HepG2 (cell line): ENCODE measurements around the gene FGD4. TPM values are rescaled to one million over a fixed set of nuclear protein-coding genes. Genes with fewer than 3 reads are reported as not detected.

Experiments used
- ARNTL ChIP-seq: sonication (generic); formaldehyde crosslinking; IDR thresholded peaks from 2 replicates; pipeline ENCODE4 v1.4.0; 2020; ENCODE audit warnings: mild to moderate bottlenecking, missing genetic modification reagents
- ZNF878 ChIP-seq: sonication (generic); formaldehyde crosslinking; IDR thresholded peaks from 2 replicates; pipeline ENCODE4 v1.8.1; 2023; ENCODE audit warnings: mild to moderate bottlenecking, missing genetic modification reagents, moderate library complexity
- polyA plus RNA-seq, 8 experiments: library from polyadenylated mRNA; depleted of rRNA in 3 of 8; stranded (reverse) in 7 of 8; unstranded in 1 of 8; fragments of >200 nt; fragmentation: Illumina TruSeq in 4 of 8; extraction: Trizol in 4 of 8; gene quantifications; 2 replicates each; pipeline versions ENCODE4 v1.2.1 to v1.2.3, GENCODE V29; 2011 to 2016; ENCODE audit warnings: low read depth in 4 of 8, missing spikeins in 1 of 8, mixed read lengths in 1 of 8; ENCODE audit not compliant: insufficient read depth in 1 of 8
- total RNA-seq, 5 experiments: library from RNA; depleted of rRNA; stranded (reverse); fragments of >200 nt; fragmentation: Illumina TruSeq; extraction: Trizol; gene quantifications; 2 replicates each; pipeline ENCODE4 v1.2.3, GENCODE V29; 2016; ENCODE audit warnings: low read depth in 1 of 5
- TF ChIP-seq, protein P1 (sequence below): sonication (generic); formaldehyde crosslinking; conservative IDR thresholded peaks from 2 replicates; pipeline ENCODE4 v1.4.0; 2020; ENCODE audit warnings: mild to moderate bottlenecking, missing genetic modification reagents, moderate library complexity
- TF ChIP-seq, protein P2 (sequence below): sonication (generic); formaldehyde crosslinking; IDR thresholded peaks from 2 replicates; pipeline ENCODE4 v1.9.0; 2021; ENCODE audit warnings: mild to moderate bottlenecking, missing genetic modification reagents
- TF ChIP-seq, protein P3 (sequence below): sonication (generic); formaldehyde crosslinking; IDR thresholded peaks from 2 replicates; pipeline ENCODE4 v1.4.0; 2020; ENCODE audit warnings: mild to moderate bottlenecking, missing genetic modification reagents
- TF ChIP-seq, protein P4 (sequence below): sonication (generic); formaldehyde crosslinking; IDR thresholded peaks from 2 replicates; pipeline ENCODE4 v1.5.1; 2020; ENCODE audit warnings: missing genetic modification reagents, mild to moderate bottlenecking, borderline replicate concordance

The FGD4 gene
- total and polyA plus RNA-seq, 2 of the 13 experiments (the other 11 are each of a cell fraction or from before 2014, with no cell fraction given): 4.6 to 6.6 TPM

DNA sequence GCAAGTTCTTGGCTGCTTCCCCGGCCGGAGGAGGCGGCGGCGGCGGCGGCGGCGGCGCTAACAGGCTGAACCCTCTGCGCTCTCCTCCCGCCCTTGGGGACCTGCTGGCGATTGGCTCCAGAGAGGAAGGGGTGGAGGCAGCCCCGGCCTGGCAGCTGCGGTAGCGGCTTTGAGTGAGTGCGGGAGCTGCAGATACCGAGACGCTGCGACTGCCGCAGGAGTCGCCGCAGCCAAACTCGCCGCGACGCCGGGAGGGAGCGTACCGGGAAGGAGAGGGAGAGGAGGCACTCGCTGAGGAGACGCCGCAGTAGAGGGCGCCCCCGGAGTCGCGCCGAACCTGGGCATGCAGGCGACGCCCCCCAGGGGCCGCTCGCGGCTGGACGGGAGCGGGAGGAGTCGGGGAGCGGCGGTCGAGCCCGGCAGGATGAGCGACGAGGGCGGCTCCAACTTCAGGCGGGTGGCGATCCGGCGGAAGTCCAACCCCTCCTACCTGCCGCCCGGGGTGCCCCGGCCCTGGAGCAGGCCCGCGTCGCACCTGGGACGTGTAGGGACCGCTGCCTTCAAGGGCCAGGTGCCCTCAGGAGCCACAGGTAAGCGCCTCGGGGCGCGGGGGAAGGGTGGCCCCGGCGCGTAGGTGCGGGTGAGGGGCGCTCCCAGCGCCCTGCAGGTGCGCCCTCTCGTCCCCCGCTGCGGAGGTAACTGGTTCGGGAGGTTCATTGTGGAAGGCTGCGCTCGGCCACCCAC, at the start of gene FGD4 (continued):
- TF ChIP-seq, protein P1, sequence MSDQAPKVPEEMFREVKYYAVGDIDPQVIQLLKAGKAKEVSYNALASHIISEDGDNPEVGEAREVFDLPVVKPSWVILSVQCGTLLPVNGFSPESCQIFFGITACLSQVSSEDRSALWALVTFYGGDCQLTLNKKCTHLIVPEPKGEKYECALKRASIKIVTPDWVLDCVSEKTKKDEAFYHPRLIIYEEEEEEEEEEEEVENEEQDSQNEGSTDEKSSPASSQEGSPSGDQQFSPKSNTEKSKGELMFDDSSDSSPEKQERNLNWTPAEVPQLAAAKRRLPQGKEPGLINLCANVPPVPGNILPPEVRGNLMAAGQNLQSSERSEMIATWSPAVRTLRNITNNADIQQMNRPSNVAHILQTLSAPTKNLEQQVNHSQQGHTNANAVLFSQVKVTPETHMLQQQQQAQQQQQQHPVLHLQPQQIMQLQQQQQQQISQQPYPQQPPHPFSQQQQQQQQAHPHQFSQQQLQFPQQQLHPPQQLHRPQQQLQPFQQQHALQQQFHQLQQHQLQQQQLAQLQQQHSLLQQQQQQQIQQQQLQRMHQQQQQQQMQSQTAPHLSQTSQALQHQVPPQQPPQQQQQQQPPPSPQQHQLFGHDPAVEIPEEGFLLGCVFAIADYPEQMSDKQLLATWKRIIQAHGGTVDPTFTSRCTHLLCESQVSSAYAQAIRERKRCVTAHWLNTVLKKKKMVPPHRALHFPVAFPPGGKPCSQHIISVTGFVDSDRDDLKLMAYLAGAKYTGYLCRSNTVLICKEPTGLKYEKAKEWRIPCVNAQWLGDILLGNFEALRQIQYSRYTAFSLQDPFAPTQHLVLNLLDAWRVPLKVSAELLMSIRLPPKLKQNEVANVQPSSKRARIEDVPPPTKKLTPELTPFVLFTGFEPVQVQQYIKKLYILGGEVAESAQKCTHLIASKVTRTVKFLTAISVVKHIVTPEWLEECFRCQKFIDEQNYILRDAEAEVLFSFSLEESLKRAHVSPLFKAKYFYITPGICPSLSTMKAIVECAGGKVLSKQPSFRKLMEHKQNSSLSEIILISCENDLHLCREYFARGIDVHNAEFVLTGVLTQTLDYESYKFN (CRISPR knock-in tag): 0 out of 2 replicates have a peak, but pooled peaks have one; percentile 25
- TF ChIP-seq, protein P2, sequence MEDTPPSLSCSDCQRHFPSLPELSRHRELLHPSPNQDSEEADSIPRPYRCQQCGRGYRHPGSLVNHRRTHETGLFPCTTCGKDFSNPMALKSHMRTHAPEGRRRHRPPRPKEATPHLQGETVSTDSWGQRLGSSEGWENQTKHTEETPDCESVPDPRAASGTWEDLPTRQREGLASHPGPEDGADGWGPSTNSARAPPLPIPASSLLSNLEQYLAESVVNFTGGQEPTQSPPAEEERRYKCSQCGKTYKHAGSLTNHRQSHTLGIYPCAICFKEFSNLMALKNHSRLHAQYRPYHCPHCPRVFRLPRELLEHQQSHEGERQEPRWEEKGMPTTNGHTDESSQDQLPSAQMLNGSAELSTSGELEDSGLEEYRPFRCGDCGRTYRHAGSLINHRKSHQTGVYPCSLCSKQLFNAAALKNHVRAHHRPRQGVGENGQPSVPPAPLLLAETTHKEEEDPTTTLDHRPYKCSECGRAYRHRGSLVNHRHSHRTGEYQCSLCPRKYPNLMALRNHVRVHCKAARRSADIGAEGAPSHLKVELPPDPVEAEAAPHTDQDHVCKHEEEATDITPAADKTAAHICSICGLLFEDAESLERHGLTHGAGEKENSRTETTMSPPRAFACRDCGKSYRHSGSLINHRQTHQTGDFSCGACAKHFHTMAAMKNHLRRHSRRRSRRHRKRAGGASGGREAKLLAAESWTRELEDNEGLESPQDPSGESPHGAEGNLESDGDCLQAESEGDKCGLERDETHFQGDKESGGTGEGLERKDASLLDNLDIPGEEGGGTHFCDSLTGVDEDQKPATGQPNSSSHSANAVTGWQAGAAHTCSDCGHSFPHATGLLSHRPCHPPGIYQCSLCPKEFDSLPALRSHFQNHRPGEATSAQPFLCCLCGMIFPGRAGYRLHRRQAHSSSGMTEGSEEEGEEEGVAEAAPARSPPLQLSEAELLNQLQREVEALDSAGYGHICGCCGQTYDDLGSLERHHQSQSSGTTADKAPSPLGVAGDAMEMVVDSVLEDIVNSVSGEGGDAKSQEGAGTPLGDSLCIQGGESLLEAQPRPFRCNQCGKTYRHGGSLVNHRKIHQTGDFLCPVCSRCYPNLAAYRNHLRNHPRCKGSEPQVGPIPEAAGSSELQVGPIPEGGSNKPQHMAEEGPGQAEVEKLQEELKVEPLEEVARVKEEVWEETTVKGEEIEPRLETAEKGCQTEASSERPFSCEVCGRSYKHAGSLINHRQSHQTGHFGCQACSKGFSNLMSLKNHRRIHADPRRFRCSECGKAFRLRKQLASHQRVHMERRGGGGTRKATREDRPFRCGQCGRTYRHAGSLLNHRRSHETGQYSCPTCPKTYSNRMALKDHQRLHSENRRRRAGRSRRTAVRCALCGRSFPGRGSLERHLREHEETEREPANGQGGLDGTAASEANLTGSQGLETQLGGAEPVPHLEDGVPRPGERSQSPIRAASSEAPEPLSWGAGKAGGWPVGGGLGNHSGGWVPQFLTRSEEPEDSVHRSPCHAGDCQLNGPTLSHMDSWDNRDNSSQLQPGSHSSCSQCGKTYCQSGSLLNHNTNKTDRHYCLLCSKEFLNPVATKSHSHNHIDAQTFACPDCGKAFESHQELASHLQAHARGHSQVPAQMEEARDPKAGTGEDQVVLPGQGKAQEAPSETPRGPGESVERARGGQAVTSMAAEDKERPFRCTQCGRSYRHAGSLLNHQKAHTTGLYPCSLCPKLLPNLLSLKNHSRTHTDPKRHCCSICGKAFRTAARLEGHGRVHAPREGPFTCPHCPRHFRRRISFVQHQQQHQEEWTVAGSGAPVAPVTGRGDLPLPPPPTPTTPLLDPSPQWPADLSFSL (CRISPR knock-in tag): no peak
- TF ChIP-seq ZNF878 (CRISPR knock-in tag): peak; percentile 79; the same call in 1 of the 2 replicates
- TF ChIP-seq, protein P3, sequence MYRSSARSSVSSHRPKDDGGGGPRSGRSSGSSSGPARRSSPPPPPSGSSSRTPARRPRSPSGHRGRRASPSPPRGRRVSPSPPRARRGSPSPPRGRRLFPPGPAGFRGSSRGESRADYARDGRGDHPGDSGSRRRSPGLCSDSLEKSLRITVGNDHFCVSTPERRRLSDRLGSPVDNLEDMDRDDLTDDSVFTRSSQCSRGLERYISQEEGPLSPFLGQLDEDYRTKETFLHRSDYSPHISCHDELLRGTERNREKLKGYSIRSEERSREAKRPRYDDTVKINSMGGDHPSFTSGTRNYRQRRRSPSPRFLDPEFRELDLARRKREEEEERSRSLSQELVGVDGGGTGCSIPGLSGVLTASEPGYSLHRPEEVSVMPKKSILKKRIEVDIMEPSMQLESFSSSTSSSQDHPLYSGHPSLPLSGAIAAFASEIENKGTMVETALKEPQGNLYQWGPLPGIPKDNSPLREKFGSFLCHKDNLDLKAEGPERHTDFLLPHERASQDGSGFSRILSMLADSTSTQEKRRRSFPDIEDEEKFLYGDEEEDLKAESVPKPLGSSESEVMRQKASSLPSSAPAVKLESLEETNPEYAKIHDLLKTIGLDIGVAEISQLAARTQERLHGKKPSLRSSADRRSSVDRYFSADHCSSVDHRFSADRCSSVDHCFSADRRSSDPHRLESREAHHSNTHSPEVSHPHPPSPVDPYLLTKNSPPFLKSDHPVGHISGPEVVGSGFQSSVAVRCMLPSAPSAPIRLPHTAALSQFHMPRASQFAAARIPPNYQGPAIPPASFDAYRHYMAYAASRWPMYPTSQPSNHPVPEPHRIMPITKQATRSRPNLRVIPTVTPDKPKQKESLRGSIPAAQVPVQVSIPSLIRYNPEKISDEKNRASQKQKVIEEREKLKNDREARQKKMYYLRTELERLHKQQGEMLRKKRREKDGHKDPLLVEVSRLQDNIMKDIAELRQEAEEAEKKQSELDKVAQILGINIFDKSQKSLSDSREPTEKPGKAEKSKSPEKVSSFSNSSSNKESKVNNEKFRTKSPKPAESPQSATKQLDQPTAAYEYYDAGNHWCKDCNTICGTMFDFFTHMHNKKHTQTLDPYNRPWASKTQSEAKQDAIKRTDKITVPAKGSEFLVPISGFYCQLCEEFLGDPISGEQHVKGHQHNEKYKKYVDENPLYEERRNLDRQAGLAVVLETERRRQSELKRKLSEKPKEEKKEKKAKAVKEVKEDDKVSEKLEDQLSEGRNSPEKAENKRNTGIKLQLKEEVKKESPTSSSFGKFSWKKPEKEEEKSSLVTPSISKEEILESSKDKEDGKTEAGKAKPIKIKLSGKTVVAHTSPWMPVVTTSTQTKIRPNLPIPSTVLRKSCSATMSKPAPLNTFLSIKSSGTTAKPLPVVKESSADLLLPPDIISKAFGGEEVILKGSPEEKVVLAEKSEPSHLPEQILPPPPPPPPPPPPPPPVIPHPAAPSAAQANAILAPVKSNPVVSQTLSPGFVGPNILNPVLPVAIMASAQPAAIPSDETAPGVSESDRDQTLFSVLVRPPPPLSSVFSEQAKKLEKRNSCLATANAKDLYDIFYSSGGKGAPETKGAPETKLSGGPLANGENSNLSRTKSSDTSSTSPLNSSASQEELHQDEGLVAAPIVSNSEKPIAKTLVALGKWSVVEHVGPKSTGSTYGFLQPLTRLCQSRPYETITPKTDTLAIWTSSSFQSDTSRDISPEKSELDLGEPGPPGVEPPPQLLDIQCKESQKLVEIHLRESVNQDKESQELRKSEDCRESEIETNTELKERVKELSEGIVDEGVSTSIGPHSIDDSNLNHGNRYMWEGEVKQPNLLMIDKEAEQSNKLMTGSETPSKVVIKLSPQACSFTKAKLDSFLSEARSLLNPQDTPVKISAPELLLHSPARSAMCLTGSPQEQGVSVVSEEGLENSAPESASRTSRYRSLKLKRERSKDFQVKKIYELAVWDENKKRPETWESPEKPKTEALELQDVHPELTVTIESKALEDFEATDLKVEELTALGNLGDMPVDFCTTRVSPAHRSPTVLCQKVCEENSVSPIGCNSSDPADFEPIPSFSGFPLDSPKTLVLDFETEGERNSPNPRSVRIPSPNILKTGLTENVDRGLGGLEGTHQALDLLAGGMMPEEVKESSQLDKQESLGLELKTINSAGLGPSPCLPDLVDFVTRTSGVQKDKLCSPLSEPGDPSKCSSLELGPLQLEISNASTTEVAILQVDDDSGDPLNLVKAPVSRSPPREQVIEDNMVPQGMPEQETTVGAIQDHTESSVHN (CRISPR knock-in tag): no peak
- TF ChIP-seq, protein P4, sequence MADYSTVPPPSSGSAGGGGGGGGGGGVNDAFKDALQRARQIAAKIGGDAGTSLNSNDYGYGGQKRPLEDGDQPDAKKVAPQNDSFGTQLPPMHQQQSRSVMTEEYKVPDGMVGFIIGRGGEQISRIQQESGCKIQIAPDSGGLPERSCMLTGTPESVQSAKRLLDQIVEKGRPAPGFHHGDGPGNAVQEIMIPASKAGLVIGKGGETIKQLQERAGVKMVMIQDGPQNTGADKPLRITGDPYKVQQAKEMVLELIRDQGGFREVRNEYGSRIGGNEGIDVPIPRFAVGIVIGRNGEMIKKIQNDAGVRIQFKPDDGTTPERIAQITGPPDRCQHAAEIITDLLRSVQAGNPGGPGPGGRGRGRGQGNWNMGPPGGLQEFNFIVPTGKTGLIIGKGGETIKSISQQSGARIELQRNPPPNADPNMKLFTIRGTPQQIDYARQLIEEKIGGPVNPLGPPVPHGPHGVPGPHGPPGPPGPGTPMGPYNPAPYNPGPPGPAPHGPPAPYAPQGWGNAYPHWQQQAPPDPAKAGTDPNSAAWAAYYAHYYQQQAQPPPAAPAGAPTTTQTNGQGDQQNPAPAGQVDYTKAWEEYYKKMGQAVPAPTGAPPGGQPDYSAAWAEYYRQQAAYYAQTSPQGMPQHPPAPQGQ (CRISPR knock-in tag): no peak
- TF ChIP-seq ARNTL (CRISPR knock-in tag): no peak
